ENCODE results near the gene OGA. TPM values are rescaled to one million over a fixed set of nuclear protein-coding genes. Genes with fewer than 3 reads are reported as not detected.

OGA gene
- total and polyA plus RNA-seq, 2 experiments from 2014 or later, result 42.5 to 78.0 TPM

DNA sequence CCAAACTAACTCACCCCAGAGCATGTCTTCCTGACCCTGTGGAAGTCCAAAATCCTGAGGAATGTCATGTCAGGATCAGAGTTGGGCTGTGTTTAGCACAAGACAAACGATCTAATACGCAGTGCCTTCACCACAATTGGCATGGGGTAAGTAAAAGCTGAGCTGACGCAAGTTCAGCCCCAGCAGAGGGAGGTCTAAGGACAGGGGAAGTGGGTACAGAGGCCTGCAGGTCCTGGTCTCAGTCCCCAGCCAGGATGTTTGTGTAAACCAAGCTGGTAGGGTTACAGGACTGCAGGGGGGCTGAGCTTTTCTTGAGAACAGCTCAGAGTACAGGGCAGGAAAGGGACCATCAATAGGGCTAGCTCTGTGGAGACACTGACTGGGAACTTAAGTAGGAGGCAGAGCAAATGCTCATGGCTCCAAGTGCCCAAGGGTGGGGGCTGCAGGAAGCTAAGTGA lies 30.7 kb upstream of the OGA start:
- Histone ChIP-seq H3K27ac (no peak overlapping the region), H3K9me2 (ENCODE audit: insufficient read depth) (no peaks in the 10 kb centered on the region), H2AFZ (no peak overlapping the region), H3K4me1 (ENCODE audit: insufficient read depth) (no peaks in the 10 kb centered on the region), H3K9me3 (ENCODE audit: low read depth) (no peaks in the 10 kb centered on the region), H3K36me3 (ENCODE audit: low read depth) (no peaks in the 10 kb centered on the region), H3F3A (ENCODE audit: insufficient read depth) (no peaks in the 10 kb centered on the region), H3K9ac (no peak overlapping the region), H3K79me2 (ENCODE audit: insufficient read depth) (no peaks in the 10 kb centered on the region), H3K4me3 (no peak overlapping the region), H4K20me1 (ENCODE audit: insufficient read depth) (no peaks in the 10 kb centered on the region), H3K27me3 (replicated peaks; ENCODE audit: insufficient read depth) (no peaks in the 10 kb centered on the region), H3K4me2 (ENCODE audit: unreplicated experiment) (no peak overlapping the region)
- TF ChIP-seq EZH2 (IDR thresholded peaks at IDR 0.05; ENCODE audit: insufficient read depth, poor library complexity, severe bottlenecking), result no peak
- TF ChIP-seq EZH2phosphoT487 (IDR thresholded peaks at IDR 0.05; ENCODE audit: insufficient read depth, low read depth), result no peak
- DNase-seq, result no peak
- in situ Hi-C loops (cut with MboI), result no loop called here
- WGBS, 2 experiments (ENCODE audit: low coverage in 1 of 2, low lambda C conversion rate in 2 of 2, missing lambda C conversion rate in 2 of 2), result 87% methylated on average over 3 of the region's 3 CpGs

DNA sequence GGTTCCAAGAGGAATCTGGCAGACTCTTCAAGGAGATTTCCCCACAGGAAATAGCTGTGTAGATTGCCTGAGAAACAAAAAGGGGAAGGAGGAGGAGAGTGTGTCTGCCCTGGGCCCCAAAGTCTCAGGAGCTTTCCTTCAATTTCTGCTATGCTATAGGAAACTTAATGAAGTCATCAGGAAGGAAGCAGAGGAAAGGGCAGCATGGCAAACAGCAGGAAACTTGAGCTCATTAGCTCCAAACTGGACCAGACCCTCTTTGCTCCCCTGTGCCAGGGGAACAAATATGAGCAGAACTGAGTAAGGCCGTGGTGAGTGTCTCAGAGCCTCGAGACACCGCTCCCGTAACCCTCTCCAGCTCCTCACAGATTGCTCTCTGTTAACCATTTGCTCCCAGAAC lies 30.2 kb upstream of the OGA start:
- in situ Hi-C loops (cut with MboI), result no loop called here
- Histone ChIP-seq H3F3A (ENCODE audit: insufficient read depth) (no peaks in the 10 kb centered on the region), H3K4me2 (ENCODE audit: unreplicated experiment) (no peak overlapping the region), H3K9me3 (ENCODE audit: low read depth) (no peaks in the 10 kb centered on the region), H3K79me2 (ENCODE audit: insufficient read depth) (no peaks in the 10 kb centered on the region), H3K27ac (no peak overlapping the region), H3K36me3 (ENCODE audit: low read depth) (no peaks in the 10 kb centered on the region), H3K9me2 (ENCODE audit: insufficient read depth) (no peaks in the 10 kb centered on the region), H3K9ac (no peak overlapping the region), H3K4me3 (no peak overlapping the region), H4K20me1 (ENCODE audit: insufficient read depth) (no peaks in the 10 kb centered on the region), H3K4me1 (ENCODE audit: insufficient read depth) (no peaks in the 10 kb centered on the region), H3K27me3 (replicated peaks; ENCODE audit: insufficient read depth) (no peaks in the 10 kb centered on the region), H2AFZ (no peak overlapping the region)
- no peak for DNase-seq
- TF ChIP-seq EZH2phosphoT487 (IDR thresholded peaks at IDR 0.05; ENCODE audit: insufficient read depth, low read depth), result no peak
- TF ChIP-seq EZH2 (IDR thresholded peaks at IDR 0.05; ENCODE audit: insufficient read depth, poor library complexity, severe bottlenecking), result no peak
- 65 to 68% methylated on average over 4 of the region's 4 CpGs for WGBS, 2 experiments (ENCODE audit: low coverage in 1 of 2, low lambda C conversion rate in 2 of 2, missing lambda C conversion rate in 2 of 2)

DNA sequence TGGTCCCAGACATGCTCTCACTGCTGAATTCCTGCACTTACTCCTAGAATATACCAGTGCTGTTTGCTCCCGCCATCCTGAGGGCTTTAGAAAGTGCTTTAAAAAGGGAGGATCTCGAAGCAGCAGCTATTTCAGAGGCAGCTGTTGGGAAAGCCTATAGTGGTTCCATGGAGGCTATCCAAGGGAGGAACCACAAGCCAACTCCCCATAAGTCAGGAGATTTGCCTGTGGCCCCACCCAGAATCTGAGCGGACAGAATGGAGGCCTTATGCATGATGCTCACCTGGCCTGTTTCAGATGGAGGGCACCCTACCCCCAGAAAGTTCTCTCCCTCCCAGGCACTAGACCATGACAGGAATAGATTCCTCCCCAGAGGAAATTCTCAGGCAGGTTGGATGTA lies 27.6 kb upstream of the OGA start:
- no peak overlapping the region for H3K4me2 ChIP-seq (ENCODE audit: unreplicated experiment)
- no peak overlapping the region for H2AFZ ChIP-seq
- H3K36me3 ChIP-seq (ENCODE audit: low read depth), result no peaks in the 10 kb centered on the region
- no peak for DNase-seq
- H3K79me2 ChIP-seq (ENCODE audit: insufficient read depth), result no peaks in the 10 kb centered on the region
- H4K20me1 ChIP-seq (ENCODE audit: insufficient read depth), result no peaks in the 10 kb centered on the region
- H3K4me3 ChIP-seq, result no peak overlapping the region
- H3K9me3 ChIP-seq (ENCODE audit: low read depth), result no peaks in the 10 kb centered on the region
- TF ChIP-seq EZH2phosphoT487 (IDR thresholded peaks at IDR 0.05; ENCODE audit: insufficient read depth, low read depth), result no peak
- no peak for TF ChIP-seq EZH2 (IDR thresholded peaks at IDR 0.05; ENCODE audit: insufficient read depth, poor library complexity, severe bottlenecking)
- no peak overlapping the region for H3K9ac ChIP-seq
- no peaks in the 10 kb centered on the region for H3K27me3 ChIP-seq (replicated peaks; ENCODE audit: insufficient read depth)
- no peaks in the 10 kb centered on the region for H3K4me1 ChIP-seq (ENCODE audit: insufficient read depth)
- in situ Hi-C loops (cut with MboI), result no loop called here
- 97 to 100% methylated on average over 3 of the region's 3 CpGs for WGBS, 2 experiments (ENCODE audit: low coverage in 1 of 2, low lambda C conversion rate in 2 of 2, missing lambda C conversion rate in 2 of 2)
- no peak overlapping the region for H3K27ac ChIP-seq
- no peaks in the 10 kb centered on the region for H3K9me2 ChIP-seq (ENCODE audit: insufficient read depth)
- no peaks in the 10 kb centered on the region for H3F3A ChIP-seq (ENCODE audit: insufficient read depth)

DNA sequence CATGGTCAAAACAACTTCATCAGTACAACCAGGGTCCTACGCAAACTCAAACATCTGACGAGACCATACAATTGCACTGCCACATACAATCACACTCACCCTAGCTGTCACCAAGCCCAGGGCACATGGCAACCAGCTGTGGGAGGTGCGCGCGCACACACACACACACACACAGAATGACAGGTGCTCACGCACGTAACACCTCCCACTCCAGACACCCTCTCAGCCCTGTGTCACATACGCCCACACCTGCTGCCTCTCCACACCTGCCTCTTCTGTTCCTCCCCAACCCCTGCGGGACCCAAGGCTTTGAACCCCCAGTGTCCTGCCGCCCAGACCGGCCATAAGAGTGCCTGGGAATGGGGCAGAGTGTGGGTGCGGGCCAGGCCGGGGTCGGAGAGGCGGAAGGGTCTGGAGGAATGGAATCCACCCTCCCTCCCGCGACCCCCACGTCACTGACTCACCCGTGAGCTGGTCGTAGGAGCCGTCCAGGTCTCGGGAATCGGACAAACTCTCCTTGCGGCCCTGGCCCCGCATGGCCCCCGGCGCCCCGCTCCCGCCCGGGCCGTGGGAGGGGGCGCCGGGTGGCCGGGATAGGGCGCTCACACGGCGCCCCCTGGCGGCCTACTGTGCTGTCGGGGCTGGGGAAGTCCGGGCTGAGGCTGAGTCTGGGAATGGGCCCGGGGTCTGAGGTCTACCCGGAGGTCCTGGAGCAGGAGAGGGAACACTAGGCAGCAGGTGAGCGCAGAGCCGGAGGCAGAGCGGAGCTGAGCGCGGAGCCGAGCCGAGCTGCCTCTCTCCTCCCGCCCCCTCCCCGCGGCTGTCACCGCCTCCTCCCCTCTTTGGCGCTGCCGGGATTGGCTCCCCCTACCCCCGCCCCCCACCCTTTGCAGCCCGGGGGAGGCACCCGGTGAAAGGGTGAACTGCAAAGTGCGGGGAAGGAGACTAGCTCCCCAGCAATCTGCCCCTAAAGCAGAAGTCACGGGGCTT lies 25.1 kb upstream of the OGA start, which contains the start of gene KCNIP2:
TSS of gene KCNIP2 (minus strand) at position 769 of the 990 bp plus-strand sequence. CDS start at position 537, 232 bp downstream.
- Histone ChIP-seq H2AFZ (no peak within 1 kb of the TSS), H3K36me3 (ENCODE audit: low read depth) (no peaks in the 10 kb centered on the region), H3K4me3 (no peak within 1 kb of the TSS), H3K4me1 (ENCODE audit: insufficient read depth) (no peaks in the 10 kb centered on the region), H3K27ac (no peak within 1 kb of the TSS), H3K4me2 (ENCODE audit: unreplicated experiment) (no peak within 1 kb of the TSS), H3K9me3 (ENCODE audit: low read depth) (no peaks in the 10 kb centered on the region), H3K9ac (no peak within 1 kb of the TSS), H3K79me2 (ENCODE audit: insufficient read depth) (no peaks in the 10 kb centered on the region), H3K9me2 (ENCODE audit: insufficient read depth) (no peaks in the 10 kb centered on the region), H3K27me3 (replicated peaks; ENCODE audit: insufficient read depth) (no peaks in the 10 kb centered on the region), H4K20me1 (ENCODE audit: insufficient read depth) (no peaks in the 10 kb centered on the region), H3F3A (ENCODE audit: insufficient read depth) (no peaks in the 10 kb centered on the region)
- 28 to 35% methylated on average over 41 to 51 of the region's 60 CpGs for WGBS, 2 experiments (ENCODE audit: low coverage in 1 of 2, low lambda C conversion rate in 2 of 2, missing lambda C conversion rate in 2 of 2)
- in situ Hi-C loops (cut with MboI), result no loop called here
- DNase-seq, result no peak
- no peak for TF ChIP-seq EZH2phosphoT487 (IDR thresholded peaks at IDR 0.05; ENCODE audit: insufficient read depth, low read depth)
- TF ChIP-seq EZH2 (IDR thresholded peaks at IDR 0.05; ENCODE audit: insufficient read depth, poor library complexity, severe bottlenecking), result no peak
